ENCODE measurements around the gene MYCBPAP. TPM values are rescaled to one million over a fixed set of nuclear protein-coding genes. Genes with fewer than 3 reads are reported as not detected.
A peak's percentile ranks its signal among the peaks of the same experiment; 100 is the strongest.

Gene MYCBPAP
- total RNA-seq, 4 donors from 2014 or later = 0.42 to 4.6 (median 1.3) TPM

- Histone ChIP-seq H3K36me3 (no peaks in the 10 kb centered on the region), H3K9me3 (no peaks in the 10 kb centered on the region), H3K27ac (no peak overlapping the region), H3K27me3 (peaks cover 11% of the 10 kb centered on the region), H3K4me3 (no peak overlapping the region), H3K4me1 (peaks cover 69% of the 10 kb centered on the region)
- TF ChIP-seq EP300 (IDR thresholded peaks at IDR 0.05) (no peak), CTCF (IDR thresholded peaks at IDR 0.05) (no peak), POLR2A (IDR thresholded peaks at IDR 0.05) (no peak), POLR2AphosphoS5 (IDR thresholded peaks at IDR 0.05) (no peak)
- DNase-seq (ENCODE audit: low spot score in 2 of 2) = no peak
- WGBS = 97% methylated on average over 44 of the region's 45 CpGs
These were observed 28.7 kb downstream of the MYCBPAP start for GRCh38 chr17:50536683-50537646.

- H3K27ac ChIP-seq = no peak overlapping the region
These were observed 29.7 kb downstream of the MYCBPAP start for GRCh38 chr17:50537721-50538548.

GRCh38 chr17:50538549-50539410 lies 30.5 kb downstream of the MYCBPAP start:
- Histone ChIP-seq H3K4me1 (peaks cover 66% of the 10 kb centered on the region), H3K27me3 (no peaks in the 10 kb centered on the region), H3K27ac (no peak overlapping the region), H3K9me3 (no peaks in the 10 kb centered on the region), H3K36me3 (no peaks in the 10 kb centered on the region), H3K4me3 (no peak overlapping the region)
- DNase-seq (ENCODE audit: low spot score in 2 of 2) = no peak
- WGBS = 79% methylated on average over 20 of the region's 20 CpGs
- no peak for TF ChIP-seq EP300 (IDR thresholded peaks at IDR 0.05)
- TF ChIP-seq POLR2AphosphoS5 (IDR thresholded peaks at IDR 0.05) = no peak
- TF ChIP-seq CTCF (IDR thresholded peaks at IDR 0.05) = no peak
- TF ChIP-seq POLR2A (IDR thresholded peaks at IDR 0.05) = no peak

More at GRCh38 chr17:50537721-50538548, 29.7 kb downstream of the MYCBPAP start:
- H3K4me1 ChIP-seq = peaks cover 69% of the 10 kb centered on the region
- DNase-seq (ENCODE audit: low spot score in 2 of 2) = no peak
- TF ChIP-seq CTCF (IDR thresholded peaks at IDR 0.05) = no peak
- no peaks in the 10 kb centered on the region for H3K36me3 ChIP-seq
- WGBS = 90% methylated on average over 16 of the region's 20 CpGs
- no peak overlapping the region for H3K4me3 ChIP-seq
- H3K9me3 ChIP-seq = no peaks in the 10 kb centered on the region
- H3K27me3 ChIP-seq = peaks cover 1% of the 10 kb centered on the region

GRCh38 chr17:50539762-50540559 lies 31.7 kb downstream of the MYCBPAP start:
- 65% methylated on average over 13 of the region's 15 CpGs for WGBS
- Histone ChIP-seq H3K4me3 (no peak overlapping the region), H3K9me3 (no peaks in the 10 kb centered on the region), H3K27ac (peak overlapping the region; percentile 15), H3K4me1 (peaks cover 54% of the 10 kb centered on the region), H3K36me3 (no peaks in the 10 kb centered on the region), H3K27me3 (no peaks in the 10 kb centered on the region)
- DNase-seq (ENCODE audit: low spot score in 2 of 2) = no peak
- TF ChIP-seq EP300 (IDR thresholded peaks at IDR 0.05) = no peak
- TF ChIP-seq CTCF (IDR thresholded peaks at IDR 0.05) = no peak
- TF ChIP-seq POLR2A (IDR thresholded peaks at IDR 0.05) = no peak
- TF ChIP-seq POLR2AphosphoS5 (IDR thresholded peaks at IDR 0.05) = no peak

Data from suprapubic skin (tissue), 4 donors.